Neuron (in vitro differentiated cells): Measurements from ENCODE around the gene EXD3.

Source experiments
- H2AFZ ChIP-seq: one replicate; pipeline ENCODE4 v1.6.1; 2013; ENCODE audit warnings: low read depth, mild to moderate bottlenecking, inconsistent platforms, low read length, moderate library complexity
- H3K27me3 ChIP-seq: one replicate; pipeline ENCODE4 v1.6.1; 2013; ENCODE audit warnings: low read length; ENCODE audit not compliant: insufficient read depth
- H3K36me3 ChIP-seq: one replicate; pipeline ENCODE4 v1.6.1; 2013; ENCODE audit warnings: low read length; ENCODE audit not compliant: insufficient read depth
- H3K4me1 ChIP-seq: one replicate; pipeline ENCODE4 v1.6.1; 2013; ENCODE audit warnings: low read length; ENCODE audit not compliant: insufficient read depth
- H3K4me3 ChIP-seq: 2 replicates; pipeline ENCODE4 v1.5.1; 2013; ENCODE audit warnings: mild to moderate bottlenecking, low read length, moderate library complexity
- H3K9me3 ChIP-seq: one replicate; pipeline ENCODE4 v1.6.1; 2013; ENCODE audit warnings: low read length

EXD3 gene

GRCh38 chr9:137447722-137448601 lies 25.0 kb upstream of the EXD3 start:
- peaks cover 20% of the 10 kb centered on the region for H3K36me3 ChIP-seq
- H2AFZ ChIP-seq, result no peak overlapping the region
- H3K9me3 ChIP-seq, result no peaks in the 10 kb centered on the region
- H3K27me3 ChIP-seq, result no peaks in the 10 kb centered on the region
- H3K4me3 ChIP-seq, result no peak overlapping the region
- peaks cover 2% of the 10 kb centered on the region for H3K4me1 ChIP-seq

- Histone ChIP-seq H3K4me3 (no peak overlapping the region), H3K27me3 (no peaks in the 10 kb centered on the region), H2AFZ (no peak overlapping the region), H3K4me1 (peaks cover 4% of the 10 kb centered on the region), H3K9me3 (no peaks in the 10 kb centered on the region), H3K36me3 (peaks cover 14% of the 10 kb centered on the region)
These were observed 24.0 kb upstream of the EXD3 start for GRCh38 chr9:137446851-137447471.

- Histone ChIP-seq H3K9me3 (no peaks in the 10 kb centered on the region), H2AFZ (no peak overlapping the region), H3K27me3 (no peaks in the 10 kb centered on the region), H3K4me1 (peaks cover 5% of the 10 kb centered on the region), H3K4me3 (no peak overlapping the region), H3K36me3 (peaks cover 14% of the 10 kb centered on the region)
These were observed 23.0 kb upstream of the EXD3 start for GRCh38 chr9:137445930-137446431.

DNA sequence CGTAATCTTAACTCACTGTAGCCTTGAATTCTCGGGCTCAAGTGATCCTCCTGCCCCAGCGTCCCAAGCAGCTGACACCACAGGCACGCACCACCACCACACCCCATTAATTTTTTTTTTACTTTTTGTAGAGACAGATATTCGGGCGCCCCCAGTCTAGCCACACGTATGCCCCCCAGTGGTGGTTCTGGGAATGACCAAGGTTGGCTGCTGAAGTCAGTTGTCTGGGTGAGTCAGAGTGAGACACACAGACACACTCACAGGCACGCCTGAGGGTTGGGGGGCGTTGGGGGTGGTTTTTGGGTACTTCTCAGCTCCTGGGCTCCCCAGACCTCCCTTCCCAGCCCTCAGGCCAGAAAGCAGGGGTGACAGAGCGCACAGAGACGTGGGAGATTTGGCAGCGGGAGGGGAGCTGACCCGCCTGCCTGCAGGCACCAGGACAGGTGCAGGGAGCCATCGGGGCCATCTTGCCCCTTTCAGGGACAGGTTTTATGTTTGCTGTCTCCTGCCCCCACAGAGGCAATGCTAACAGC lies 22.4 kb upstream of the EXD3 start:
- no peak overlapping the region for H3K4me3 ChIP-seq
- peaks cover 14% of the 10 kb centered on the region for H3K36me3 ChIP-seq

DNA sequence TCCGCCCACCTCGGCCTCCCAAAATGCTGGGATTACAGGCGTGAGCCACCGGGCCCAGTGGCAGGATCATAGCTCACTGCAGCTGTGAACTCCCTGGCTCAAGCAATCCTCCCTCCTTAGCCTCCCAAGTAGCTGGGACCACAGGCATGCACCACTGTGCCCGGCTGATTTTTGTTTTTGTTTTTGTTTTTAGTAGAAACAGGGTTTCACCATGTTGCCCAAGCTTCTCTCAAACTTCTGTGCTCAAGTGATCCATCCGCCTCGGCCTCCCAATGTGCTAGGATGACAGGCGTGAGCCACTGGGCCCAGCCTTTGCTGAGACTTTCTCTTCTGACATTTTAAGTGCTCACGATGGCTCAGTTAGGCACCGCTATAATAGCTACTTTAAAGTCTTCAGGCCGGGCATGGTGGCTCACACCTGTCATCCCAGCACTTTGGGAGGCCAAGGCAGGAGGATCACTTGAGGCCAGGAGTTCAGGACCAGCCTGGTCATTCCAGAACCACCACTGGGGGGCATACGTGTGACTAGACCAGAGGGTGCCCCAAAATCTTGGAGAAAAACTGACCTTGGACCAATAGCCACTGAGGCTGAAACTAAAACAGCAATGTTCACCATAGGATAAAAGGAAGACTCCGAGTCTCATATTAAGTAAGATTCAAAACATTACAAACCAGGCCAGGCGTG lies 21.3 kb upstream of the EXD3 start:
- Histone ChIP-seq H3K36me3 (peaks cover 4% of the 10 kb centered on the region), H3K4me3 (no peak overlapping the region), H2AFZ (no peak overlapping the region), H3K9me3 (no peaks in the 10 kb centered on the region), H3K27me3 (no peaks in the 10 kb centered on the region), H3K4me1 (peaks cover 5% of the 10 kb centered on the region)

More for the DNA sequence above, 22.4 kb upstream of the EXD3 start:
- Histone ChIP-seq H3K9me3 (no peaks in the 10 kb centered on the region), H3K27me3 (no peaks in the 10 kb centered on the region), H2AFZ (no peak overlapping the region), H3K4me1 (peaks cover 5% of the 10 kb centered on the region)

DNA sequence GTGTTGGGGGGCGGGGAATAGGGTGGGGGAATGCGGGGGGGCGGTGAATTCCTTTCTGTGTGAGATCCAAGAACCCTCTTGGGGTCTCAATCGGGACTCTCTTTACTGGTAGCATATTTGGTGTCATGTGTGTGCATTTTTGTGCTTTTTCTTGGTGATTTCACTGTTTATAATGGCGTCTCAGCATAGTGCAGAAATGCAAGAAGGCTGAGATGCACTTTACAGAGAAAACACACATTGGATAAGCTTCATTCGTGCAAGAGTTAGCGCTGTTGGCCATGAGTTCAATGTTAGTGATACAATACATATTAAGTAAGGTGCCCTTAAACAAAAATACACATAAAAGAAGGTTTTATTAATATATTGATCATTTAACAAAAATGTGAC lies 19.0 kb upstream of the EXD3 start:
- Histone ChIP-seq H3K9me3 (no peaks in the 10 kb centered on the region), H3K36me3 (no peaks in the 10 kb centered on the region), H2AFZ (no peak overlapping the region), H3K4me1 (peaks cover 3% of the 10 kb centered on the region), H3K27me3 (no peaks in the 10 kb centered on the region), H3K4me3 (no peak overlapping the region)

DNA sequence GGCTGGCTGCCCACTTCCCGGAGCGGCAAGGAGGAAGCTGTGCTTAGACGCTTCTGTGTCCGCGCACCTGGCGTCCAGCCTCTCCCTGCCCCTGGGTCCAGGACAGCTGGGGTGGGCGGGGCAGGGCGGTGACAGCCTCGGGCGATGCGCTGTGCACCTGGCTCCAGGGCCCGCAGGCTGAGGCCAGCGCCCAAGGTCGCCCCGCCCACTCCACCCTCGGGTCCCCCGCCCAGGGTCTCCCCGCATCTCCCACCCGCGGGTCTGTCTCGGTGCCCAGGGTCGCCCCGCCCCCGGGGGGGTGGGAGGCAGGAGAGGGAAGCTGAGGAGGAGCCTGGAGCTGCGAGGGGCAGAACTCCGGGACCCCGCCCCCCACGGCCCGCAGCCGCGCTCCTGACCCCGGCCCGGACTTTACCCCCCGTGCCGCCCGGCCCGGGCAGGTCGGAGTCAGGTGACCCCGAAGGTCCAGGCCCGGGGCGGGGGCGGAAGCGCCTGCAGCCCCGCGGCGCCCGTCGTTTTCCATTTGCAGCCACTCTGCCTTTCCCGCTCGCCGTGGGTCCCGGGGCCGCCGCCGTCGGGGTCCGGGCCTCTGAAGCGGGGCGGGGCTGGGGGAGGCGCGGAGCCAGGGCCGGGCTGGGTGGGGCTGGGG lies 18.4 kb upstream of the EXD3 start, which contains the start of gene ENTPD8:
TSS of gene ENTPD8 (minus strand) at position 69 of the 646 bp plus-strand sequence. CDS start 3,072 bp downstream, outside the sequence.
- no peaks in the 10 kb centered on the region for H3K9me3 ChIP-seq
- H3K4me1 ChIP-seq, result peaks cover 3% of the 10 kb centered on the region
- no peaks in the 10 kb centered on the region for H3K27me3 ChIP-seq
- no peak within 1 kb of the TSS for H2AFZ ChIP-seq
- no peak within 1 kb of the TSS for H3K4me3 ChIP-seq
- H3K36me3 ChIP-seq, result no peaks in the 10 kb centered on the region

- peaks cover 3% of the 10 kb centered on the region for H3K4me1 ChIP-seq
- H2AFZ ChIP-seq, result no peak overlapping the region
- H3K27me3 ChIP-seq, result peaks cover 6% of the 10 kb centered on the region
- H3K9me3 ChIP-seq, result no peaks in the 10 kb centered on the region
- H3K36me3 ChIP-seq, result no peaks in the 10 kb centered on the region
- no peak overlapping the region for H3K4me3 ChIP-seq
These were observed 16.3 kb upstream of the EXD3 start for GRCh38 chr9:137439158-137439714.

GRCh38 chr9:137438591-137439157 lies 15.7 kb upstream of the EXD3 start:
- Histone ChIP-seq H3K4me1 (peaks cover 3% of the 10 kb centered on the region), H3K9me3 (no peaks in the 10 kb centered on the region), H2AFZ (no peak overlapping the region), H3K27me3 (peaks cover 6% of the 10 kb centered on the region), H3K36me3 (no peaks in the 10 kb centered on the region), H3K4me3 (no peak overlapping the region)

DNA sequence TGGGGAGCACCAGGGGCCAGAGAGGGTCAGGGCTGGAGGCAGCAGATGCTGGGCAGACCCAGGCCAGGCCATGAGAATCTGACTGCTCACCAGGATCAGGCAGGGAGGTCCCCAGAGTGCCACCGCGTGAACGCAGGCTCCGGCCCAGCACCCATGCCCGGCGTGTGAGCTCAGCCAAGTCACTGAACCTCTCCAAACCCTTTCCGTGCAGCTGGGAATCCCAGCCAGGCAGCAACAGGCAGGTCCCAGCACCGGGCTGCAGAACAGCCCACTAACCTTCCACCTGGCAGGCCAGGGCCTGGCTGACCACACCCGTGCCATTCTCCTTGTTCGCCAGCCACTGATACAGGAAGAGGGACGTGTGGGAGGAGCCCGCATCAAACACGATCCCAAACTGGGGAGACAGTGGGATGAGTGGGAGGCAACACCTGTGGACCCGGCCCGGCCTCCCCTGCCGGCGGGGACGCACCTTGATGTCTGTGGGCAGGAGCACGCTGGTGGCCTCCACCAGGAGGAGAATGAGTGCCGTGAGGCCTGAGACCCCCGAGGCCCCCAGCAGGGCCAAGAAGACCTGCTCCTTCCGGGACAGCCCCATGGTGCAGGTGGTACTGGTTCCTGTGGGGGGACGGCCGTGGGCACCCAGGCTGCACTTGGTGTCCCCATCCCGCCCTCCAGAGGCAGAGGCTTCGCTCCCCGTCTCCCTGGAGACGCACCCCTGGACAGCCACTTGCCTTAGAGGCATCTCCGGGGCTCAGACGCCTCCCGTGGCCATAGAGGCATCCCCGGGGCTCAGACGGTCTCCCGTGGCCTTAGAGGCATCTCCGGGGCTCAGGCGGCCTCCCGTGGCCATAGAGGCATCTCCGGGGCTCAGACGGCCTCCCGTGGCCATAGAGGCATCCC lies 15.0 kb upstream of the EXD3 start:
- H2AFZ ChIP-seq, result no peak overlapping the region
- peaks cover 3% of the 10 kb centered on the region for H3K4me1 ChIP-seq
- H3K36me3 ChIP-seq, result no peaks in the 10 kb centered on the region
- peaks cover 9% of the 10 kb centered on the region for H3K27me3 ChIP-seq
- H3K9me3 ChIP-seq, result no peaks in the 10 kb centered on the region
- no peak overlapping the region for H3K4me3 ChIP-seq

DNA sequence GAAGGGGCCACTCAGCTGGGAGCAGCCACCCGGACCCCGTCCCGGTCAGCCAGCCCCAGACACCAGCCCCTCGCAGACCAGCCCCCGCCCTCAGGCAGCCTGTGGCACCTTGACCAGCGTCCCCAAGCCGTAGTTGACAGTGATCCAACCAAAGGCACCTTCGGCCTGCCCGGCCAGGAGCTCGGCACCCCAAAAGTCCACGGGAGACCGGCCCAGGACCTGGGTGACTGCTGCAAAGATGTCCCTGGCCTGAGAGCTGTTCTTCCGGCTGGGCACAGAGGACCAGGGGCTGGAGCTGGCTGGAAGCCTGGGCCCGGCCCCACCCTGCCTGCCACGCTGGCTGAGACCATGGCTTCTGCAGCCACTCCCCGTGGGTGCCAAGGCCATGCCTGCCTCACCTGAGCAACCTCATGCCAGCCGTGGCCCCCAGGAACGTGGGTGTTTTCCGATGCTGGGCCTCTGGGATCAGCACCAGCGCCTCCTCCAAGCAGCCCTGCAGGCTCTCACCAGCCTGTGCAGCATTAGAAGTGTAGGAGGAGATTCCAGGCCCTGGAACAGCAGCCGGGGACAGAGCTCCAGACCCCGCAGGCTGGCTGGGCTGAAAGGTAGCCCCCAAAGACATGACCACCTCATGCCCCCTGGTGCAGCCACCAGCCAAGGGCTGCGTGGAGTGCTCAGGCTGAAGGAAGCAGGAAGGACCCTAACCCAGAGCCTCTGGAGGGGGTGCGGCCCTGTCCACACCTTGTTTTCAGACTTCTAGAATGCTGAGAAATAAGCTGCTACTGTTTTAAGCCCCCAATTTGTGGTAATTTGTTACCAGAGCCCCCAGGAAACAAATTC lies 14.0 kb upstream of the EXD3 start:
- Histone ChIP-seq H3K36me3 (no peaks in the 10 kb centered on the region), H3K4me3 (no peak overlapping the region), H3K9me3 (no peaks in the 10 kb centered on the region), H3K4me1 (peaks cover 1% of the 10 kb centered on the region), H2AFZ (no peak overlapping the region), H3K27me3 (peaks cover 9% of the 10 kb centered on the region)
